Panc1 (cell line): Measurements from ENCODE around the gene CCDC57. TPM values are rescaled to one million over a fixed set of nuclear protein-coding genes. Genes with fewer than 3 reads are reported as not detected.

Experiments used
- ATAC-seq: fragments of 200-7000 bp; cut with Tn5 transposase; 2 replicates; pipeline ENCODE4 v1.9.1; 2020; ENCODE audit warnings: mild to moderate bottlenecking, moderate library complexity
- BruUV-seq: library from RNA; stranded (reverse); fragments of 400-500 nt; replicated peaks from 2 replicates; lab custom pipeline; 2021; lab: Mats Ljungman, UMichigan
- CTCF ChIA-PET: fragments of 300-600 bp; sonication (Branson Sonifier 250); formaldehyde crosslinking; loops from one replicate; lab custom pipeline; 2022; ENCODE audit warnings: antibody characterized with exemption; lab: Charles Lee
- POLR2A ChIA-PET: fragments of 300-600 bp; sonication (Branson Sonifier 250); formaldehyde crosslinking; loops from one replicate; lab custom pipeline; 2022; ENCODE audit warnings: antibody characterized with exemption; lab: Charles Lee
- DNase-seq: peaks from one replicate; pipeline ENCODE4 v3.0.0-alpha.2; 2010; ENCODE audit warnings: low read depth, low spot score
- H3K27ac ChIP-seq: 2 replicates; pipeline ENCODE4 v1.5.1; 2011; ENCODE audit warnings: mild to moderate bottlenecking, low read length, inconsistent platforms
- H3K27me3 ChIP-seq: fragments of 200-500 bp; sonication (Bioruptor generic); 2 replicates; pipeline ENCODE4 v1.6.0; 2014; ENCODE audit warnings: low read length, inconsistent platforms; ENCODE audit not compliant: control insufficient read depth, insufficient read depth
- H3K36me3 ChIP-seq: fragments of 200-500 bp; sonication (Bioruptor generic); 2 replicates; pipeline ENCODE4 v1.5.1; 2014; ENCODE audit warnings: inconsistent platforms, mild to moderate bottlenecking, low read length, moderate library complexity; ENCODE audit not compliant: control insufficient read depth, insufficient read depth
- H3K4me1 ChIP-seq: 2 replicates; pipeline ENCODE4 v1.5.1; 2011; ENCODE audit warnings: inconsistent platforms, mild to moderate bottlenecking, low read length, moderate library complexity; ENCODE audit not compliant: control insufficient read depth, insufficient read depth
- H3K4me3 ChIP-seq, 2 experiments: 2 replicates each; pipeline ENCODE4 v1.5.1; 2011 to 2012; ENCODE audit warnings: low read depth in 2 of 2, low read length in 2 of 2, mild to moderate bottlenecking in 2 of 2, inconsistent platforms in 1 of 2, moderate library complexity in 1 of 2
- H3K9me3 ChIP-seq: fragments of 200-500 bp; sonication (Bioruptor generic); 2 replicates; pipeline ENCODE4 v1.5.1; 2014; ENCODE audit warnings: low read depth, mild to moderate bottlenecking, inconsistent platforms, low read length, moderate library complexity; ENCODE audit not compliant: control insufficient read depth, insufficient read depth
- CTCF ChIP-seq: fragments of 450-650 bp; IDR thresholded peaks from 2 replicates; pipeline ENCODE4 v1.5.1; 2017; ENCODE audit warnings: mild to moderate bottlenecking
- POLR2AphosphoS5 ChIP-seq: IDR thresholded peaks from 2 replicates; pipeline ENCODE4 v1.6.1; 2012; ENCODE audit warnings: mild to moderate bottlenecking, low read depth, low read length, moderate library complexity
- REST ChIP-seq, 2 experiments: IDR thresholded peaks; 2 replicates each; pipeline ENCODE4 v1.6.1; 2011 to 2012; ENCODE audit warnings: low read depth in 2 of 2, control low read depth in 1 of 2, low read length in 1 of 2, mild to moderate bottlenecking in 1 of 2, moderate library complexity in 1 of 2; ENCODE audit not compliant: insufficient read depth in 1 of 2
- SIN3A ChIP-seq: IDR thresholded peaks from 2 replicates; pipeline ENCODE4 v1.6.1; 2012; ENCODE audit warnings: low read depth, mild to moderate bottlenecking, low read length, moderate library complexity, borderline replicate concordance; ENCODE audit not compliant: insufficient read depth
- TCF7L2 ChIP-seq: IDR thresholded peaks from 2 replicates; pipeline ENCODE4 v1.6.1; 2011; ENCODE audit warnings: mild to moderate bottlenecking, low read depth, low read length, inconsistent platforms
- in situ Hi-C: cut with HindIII; loops from 2 replicates; pipeline ENCODE4 v1.10.0; 2016; ENCODE audit warnings: low sequenced_read_pairs, low pct_unique_long_range_greater_than_20kb
- intact Hi-C: fragments of 100-400 bp; cut with micrococcal nuclease; formaldehyde crosslinking; loops from one replicate; pipeline ENCODE4 v1.10.0; 2022; ENCODE audit not compliant: unreplicated experiment
- total RNA-seq: library from RNA; stranded (reverse); gene quantifications from one replicate; pipeline ENCODE4 v1.2.1, GENCODE V29; 2021; ENCODE audit not compliant: unreplicated experiment

The CCDC57 gene
- total RNA-seq, 1 experiment from 2014 or later, result 63.6 TPM

- TF ChIP-seq TCF7L2, result no peak
- no peak for TF ChIP-seq POLR2AphosphoS5
- Histone ChIP-seq H3K36me3 (no peaks in the 10 kb centered on the region), H3K4me3 (no peak overlapping the region), H3K27me3 (no peaks in the 10 kb centered on the region), H3K9me3 (no peaks in the 10 kb centered on the region), H3K4me1 (peaks cover 56% of the 10 kb centered on the region), H3K27ac (peak overlapping the region; percentile 97)
- in situ Hi-C loops, result no loop called here
- ChIA-PET CTCF (interaction anchor here (1.3 kb wide), 1 partner anchor 47 kb away, joined by 3 read pairs; no protein-coding TSS in a partner anchor), POLR2A (no interaction called here)
- no TSS peak for BruUV-seq
- DNase-seq (no peak), ATAC-seq (peak; percentile 4; the same call in 1 of the 2 replicates)
- intact Hi-C loops, result loop anchor here (10.0 kb wide), 1 partner anchor 127 kb away; no protein-coding TSS in a partner anchor
These were observed 105.2 kb downstream of the CCDC57 start for GRCh38 chr17:82107341-82107860.

- ATAC-seq (peak; percentile 1; the same call in 1 of the 2 replicates), DNase-seq (no peak)
- Histone ChIP-seq H3K27me3 (no peaks in the 10 kb centered on the region), H3K4me3 (peak overlapping the region in 1 of 2 experiments; percentile 24; a peak in 2 of 4 replicates), H3K4me1 (peaks cover 62% of the 10 kb centered on the region), H3K27ac (peak overlapping the region; percentile 97), H3K9me3 (no peaks in the 10 kb centered on the region), H3K36me3 (no peaks in the 10 kb centered on the region)
- BruUV-seq, result no TSS peak
- in situ Hi-C loops (no loop called here), intact Hi-C loops (loop anchor here (10.0 kb wide), 1 partner anchor 128 kb away; no protein-coding TSS in a partner anchor)
- ChIA-PET CTCF (interaction anchor here (0.8 to 1.4 kb wide), 3 partner anchors 47 to 100 kb away, joined by 3 to 9 read pairs (median 5); no protein-coding TSS in a partner anchor), POLR2A (interaction anchor here (0.7 kb wide), 1 partner anchor 76 kb away, joined by 3 read pairs; no protein-coding TSS in a partner anchor)
- no peak for TF ChIP-seq CTCF
- no peak for TF ChIP-seq REST (IDR thresholded peaks at IDR 0.05; ENCODE audit: insufficient read depth in 1 of 2, low read depth in 2 of 2, low read length in 1 of 2)
- no peak for TF ChIP-seq TCF7L2
- no peak for TF ChIP-seq POLR2AphosphoS5
- TF ChIP-seq SIN3A, result no peak
These were observed 105.8 kb downstream of the CCDC57 start for GRCh38 chr17:82106688-82107305.
